Urinary bladder (tissue), 4 donors: Measurements from ENCODE around the gene MAPK11. TPM values are rescaled to one million over a fixed set of nuclear protein-coding genes. Genes with fewer than 3 reads are reported as not detected.

Experiments
- DNase-seq: peaks from one replicate; pipeline ENCODE4 v3.0.0-alpha.2; 2015; ENCODE audit errors: extremely low spot score
- H3K27ac ChIP-seq: one replicate; pipeline ENCODE4 v1.5.1; 2013; ENCODE audit warnings: low read depth, mild to moderate bottlenecking, moderate library complexity
- H3K36me3 ChIP-seq: one replicate; pipeline ENCODE4 v1.6.1; 2013; ENCODE audit warnings: mild to moderate bottlenecking, moderate library complexity; ENCODE audit not compliant: insufficient read depth
- H3K4me1 ChIP-seq: one replicate; pipeline ENCODE4 v1.6.1; 2013; ENCODE audit warnings: mild to moderate bottlenecking, moderate library complexity; ENCODE audit not compliant: insufficient read depth
- H3K4me3 ChIP-seq: one replicate; pipeline ENCODE4 v1.5.1; 2013; ENCODE audit warnings: low read depth, low read length
- WGBS: extraction: QIAGEN DNeasy Blood & Tissue Kit; methylation state at CpG from one replicate; pipeline ENCODE4 v1.1.7; 2013; 5-methylcytosine and 5-hydroxymethylcytosine counted together
- polyA plus RNA-seq: library from polyadenylated mRNA; stranded (reverse); fragments of 200-250 nt; gene quantifications from one replicate; pipeline ENCODE4 v1.2.3, GENCODE V29; 2013
- total RNA-seq: library from RNA; depleted of rRNA; stranded (reverse); fragments of >200 nt; gene quantifications from one replicate; pipeline ENCODE4 v1.2.3, GENCODE V29; 2014
- donor health status: healthy with polysubstance abuse.
- donor health status: healthy.

MAPK11 gene
- total and polyA plus RNA-seq, 2 donors = 4.1 to 13.6 TPM

GRCh38 chr22:50312371-50312770 lies 42.2 kb upstream of the MAPK11 start:
- 98% methylated on average over 11 of the region's 12 CpGs for WGBS
- Histone ChIP-seq H3K4me3 (no peak overlapping the region), H3K27ac (no peak overlapping the region), H3K36me3 (no peaks in the 10 kb centered on the region), H3K4me1 (no peaks in the 10 kb centered on the region)
- no peak for DNase-seq

- no peak overlapping the region for H3K27ac ChIP-seq
These were observed 41.6 kb upstream of the MAPK11 start for GRCh38 chr22:50311606-50312351.

GRCh38 chr22:50310949-50311444 lies 40.8 kb upstream of the MAPK11 start:
- no peak overlapping the region for H3K27ac ChIP-seq
- 89% methylated on average over 16 of the region's 16 CpGs for WGBS
- H3K4me3 ChIP-seq = no peak overlapping the region
- no peaks in the 10 kb centered on the region for H3K4me1 ChIP-seq
- DNase-seq = no peak
- no peaks in the 10 kb centered on the region for H3K36me3 ChIP-seq

More at GRCh38 chr22:50311606-50312351, 41.6 kb upstream of the MAPK11 start:
- DNase-seq = no peak
- 87% methylated on average over 23 of the region's 23 CpGs for WGBS
- no peaks in the 10 kb centered on the region for H3K4me1 ChIP-seq
- H3K4me3 ChIP-seq = no peak overlapping the region
- no peaks in the 10 kb centered on the region for H3K36me3 ChIP-seq

GRCh38 chr22:50310031-50310722 lies 40.0 kb upstream of the MAPK11 start:
- Histone ChIP-seq H3K4me1 (no peaks in the 10 kb centered on the region), H3K36me3 (no peaks in the 10 kb centered on the region), H3K27ac (no peak overlapping the region), H3K4me3 (no peak overlapping the region)
- no peak for DNase-seq
- 90% methylated on average over 21 of the region's 21 CpGs for WGBS

GRCh38 chr22:50309601-50309991 lies 39.4 kb upstream of the MAPK11 start:
- no peak overlapping the region for H3K27ac ChIP-seq
- no peaks in the 10 kb centered on the region for H3K4me1 ChIP-seq
- DNase-seq = no peak
- WGBS = 84% methylated on average over 7 of the region's 7 CpGs
- H3K4me3 ChIP-seq = no peak overlapping the region
- H3K36me3 ChIP-seq = no peaks in the 10 kb centered on the region

- DNase-seq = no peak
- Histone ChIP-seq H3K27ac (peak overlapping the region; percentile 74), H3K36me3 (no peaks in the 10 kb centered on the region), H3K4me1 (no peaks in the 10 kb centered on the region), H3K4me3 (no peak overlapping the region)
- WGBS = 49% methylated on average over 9 of the region's 9 CpGs
These were observed 38.9 kb upstream of the MAPK11 start for GRCh38 chr22:50308986-50309600.

GRCh38 chr22:50308597-50308935 lies 38.4 kb upstream of the MAPK11 start:
- 38% methylated on average over 7 of the region's 7 CpGs for WGBS
- H3K27ac ChIP-seq = peak overlapping the region; percentile 11
- no peaks in the 10 kb centered on the region for H3K36me3 ChIP-seq
- no peak for DNase-seq
- peaks cover under 1% of the 10 kb centered on the region for H3K4me1 ChIP-seq
- H3K4me3 ChIP-seq = no peak overlapping the region

GRCh38 chr22:50307890-50308596 lies 37.9 kb upstream of the MAPK11 start:
- no peaks in the 10 kb centered on the region for H3K36me3 ChIP-seq
- H3K4me3 ChIP-seq = no peak overlapping the region
- DNase-seq = no peak
- H3K27ac ChIP-seq = peak overlapping the region; percentile 51
- 33% methylated on average over 19 of the region's 19 CpGs for WGBS
- H3K4me1 ChIP-seq = peaks cover 2% of the 10 kb centered on the region

GRCh38 chr22:50306753-50307749 lies 36.9 kb upstream of the MAPK11 start, which contains the start of gene PLXNB2:
Gene PLXNB2, minus strand, starts transcription at chr22:50307646. Its CDS starts 17,062 bp downstream, at chr22:50290584.
- DNase-seq = peak; percentile 59
- peak within 1 kb of the TSS; percentile 80 for H3K4me3 ChIP-seq
- H3K4me1 ChIP-seq = peaks cover 2% of the 10 kb centered on the region
- under 1% methylated on average over 102 of the region's 105 CpGs for WGBS
- no peaks in the 10 kb centered on the region for H3K36me3 ChIP-seq
- peak within 1 kb of the TSS; percentile 94 for H3K27ac ChIP-seq

- Histone ChIP-seq H3K4me3 (peak overlapping the region; percentile 80), H3K27ac (peak overlapping the region; percentile 94), H3K4me1 (peaks cover 2% of the 10 kb centered on the region), H3K36me3 (no peaks in the 10 kb centered on the region)
- DNase-seq = peak; percentile 83
- WGBS = 2% methylated on average over 21 of the region's 21 CpGs
These were observed 35.9 kb upstream of the MAPK11 start for GRCh38 chr22:50305923-50306566.

- peak overlapping the region; percentile 3 for H3K4me3 ChIP-seq
- H3K36me3 ChIP-seq = no peaks in the 10 kb centered on the region
- DNase-seq = no peak
- H3K27ac ChIP-seq = peak overlapping the region; percentile 80
- whole genome bisulfite sequencing = 53% methylated on average over 14 of the region's 14 CpGs
- peaks cover 2% of the 10 kb centered on the region for H3K4me1 ChIP-seq
These were observed 35.3 kb upstream of the MAPK11 start for GRCh38 chr22:50305393-50305922.
